Measurements from ENCODE around the gene SIAH3. TPM values are rescaled to one million over a fixed set of nuclear protein-coding genes. Genes with fewer than 3 reads are reported as not detected.

SIAH3 gene
- polyA plus RNA-seq, 4 donors, result 0.65 to 0.90 (median 0.82) TPM

- no peak for DNase-seq (ENCODE audit: low read depth in 4 of 4, low spot score in 3 of 4)
Observed at GRCh38 chr13:45863709-45864590, 12.4 kb upstream of the SIAH3 start.

- no peak for DNase-seq (ENCODE audit: low read depth in 4 of 4, low spot score in 3 of 4)
Observed at GRCh38 chr13:45861322-45861721, 9.8 kb upstream of the SIAH3 start.

GRCh38 chr13:45860240-45860639 lies 8.7 kb upstream of the SIAH3 start:
- no peak for DNase-seq (ENCODE audit: low read depth in 4 of 4, low spot score in 3 of 4)

- no peak for DNase-seq (ENCODE audit: low read depth in 4 of 4, low spot score in 3 of 4)
Observed at GRCh38 chr13:45859705-45860104, 8.2 kb upstream of the SIAH3 start.

GRCh38 chr13:45852494-45852893 lies 941 bp upstream of the SIAH3 start:
- no peak for DNase-seq (ENCODE audit: low read depth in 4 of 4, low spot score in 3 of 4)

- no peak for DNase-seq (ENCODE audit: low read depth in 4 of 4, low spot score in 3 of 4)
Observed at GRCh38 chr13:45851956-45852355, 403 bp upstream of the SIAH3 start.

- DNase-seq (ENCODE audit: low read depth in 4 of 4, low spot score in 3 of 4), result no peak
Observed at GRCh38 chr13:45850027-45850613, 1.4 kb downstream of the SIAH3 start.

GRCh38 chr13:45849408-45849807 lies 2.1 kb downstream of the SIAH3 start:
- DNase-seq (ENCODE audit: low read depth in 4 of 4, low spot score in 3 of 4), result no peak

- no peak for DNase-seq (ENCODE audit: low read depth in 4 of 4, low spot score in 3 of 4)
Observed at GRCh38 chr13:45847554-45848224, 3.9 kb downstream of the SIAH3 start.

- DNase-seq (ENCODE audit: low read depth in 4 of 4, low spot score in 3 of 4), result no peak
Observed at GRCh38 chr13:45846681-45847080, 4.9 kb downstream of the SIAH3 start.

GRCh38 chr13:45838171-45838745 lies 13.3 kb downstream of the SIAH3 start:
- DNase-seq (ENCODE audit: low read depth in 4 of 4, low spot score in 3 of 4), result no peak

GRCh38 chr13:45837111-45837510 lies 14.4 kb downstream of the SIAH3 start:
- DNase-seq (ENCODE audit: low read depth in 4 of 4, low spot score in 3 of 4), result no peak

GRCh38 chr13:45834411-45834994 lies 17.1 kb downstream of the SIAH3 start:
- DNase-seq (ENCODE audit: low read depth in 4 of 4, low spot score in 3 of 4), result no peak

- no peak for DNase-seq (ENCODE audit: low read depth in 4 of 4, low spot score in 3 of 4)
Observed at GRCh38 chr13:45833663-45834375, 17.7 kb downstream of the SIAH3 start.

- DNase-seq (ENCODE audit: low read depth in 4 of 4, low spot score in 3 of 4), result no peak
Observed at GRCh38 chr13:45833242-45833641, 18.3 kb downstream of the SIAH3 start.

- DNase-seq (ENCODE audit: low read depth in 4 of 4, low spot score in 3 of 4), result no peak
Observed at GRCh38 chr13:45831851-45832250, 19.7 kb downstream of the SIAH3 start.

GRCh38 chr13:45830121-45830520 lies 21.4 kb downstream of the SIAH3 start:
- DNase-seq (ENCODE audit: low read depth in 4 of 4, low spot score in 3 of 4), result no peak

GRCh38 chr13:45828256-45828968 lies 23.1 kb downstream of the SIAH3 start:
- DNase-seq (ENCODE audit: low read depth in 4 of 4, low spot score in 3 of 4), result no peak

GRCh38 chr13:45827318-45827717 lies 24.2 kb downstream of the SIAH3 start:
- DNase-seq (ENCODE audit: low read depth in 4 of 4, low spot score in 3 of 4), result no peak

GRCh38 chr13:45826731-45827130 lies 24.8 kb downstream of the SIAH3 start:
- DNase-seq (ENCODE audit: low read depth in 4 of 4, low spot score in 3 of 4), result no peak
